Breast epithelium (tissue), 3 donors: ENCODE results near the gene SHLD1.
"Not testable (repeated sequence)": the region's sequence is repeated elsewhere in the genome, so short reads cannot be mapped to it uniquely, and the experiment has no call there.

Source experiments
- POLR2A ChIP-seq: fragments of 450-650 bp; IDR thresholded peaks from one replicate; pipeline ENCODE4 v1.6.1; 2016; ENCODE audit warnings: antibody characterized with exemption, mild to moderate bottlenecking, moderate library complexity
- POLR2AphosphoS5 ChIP-seq, 3 donors: sonication (generic); formaldehyde crosslinking; IDR thresholded peaks; one replicate each; pipeline ENCODE4 v1.6.1; 2017; ENCODE audit warnings: antibody characterized with exemption in 3 of 3
- TF ChIP-seq, protein P1 (sequence below), 3 donors: fragments of 450-650 bp; IDR thresholded peaks; one replicate each; pipeline ENCODE4 v1.5.1; 2016 to 2017; ENCODE audit warnings: antibody characterized with exemption in 3 of 3, mild to moderate bottlenecking in 3 of 3, moderate library complexity in 3 of 3

- TF ChIP-seq POLR2A; POLR2AphosphoS5 (IDR thresholded peaks at IDR 0.05): not testable (repeated sequence)
- TF ChIP-seq, protein P1, sequence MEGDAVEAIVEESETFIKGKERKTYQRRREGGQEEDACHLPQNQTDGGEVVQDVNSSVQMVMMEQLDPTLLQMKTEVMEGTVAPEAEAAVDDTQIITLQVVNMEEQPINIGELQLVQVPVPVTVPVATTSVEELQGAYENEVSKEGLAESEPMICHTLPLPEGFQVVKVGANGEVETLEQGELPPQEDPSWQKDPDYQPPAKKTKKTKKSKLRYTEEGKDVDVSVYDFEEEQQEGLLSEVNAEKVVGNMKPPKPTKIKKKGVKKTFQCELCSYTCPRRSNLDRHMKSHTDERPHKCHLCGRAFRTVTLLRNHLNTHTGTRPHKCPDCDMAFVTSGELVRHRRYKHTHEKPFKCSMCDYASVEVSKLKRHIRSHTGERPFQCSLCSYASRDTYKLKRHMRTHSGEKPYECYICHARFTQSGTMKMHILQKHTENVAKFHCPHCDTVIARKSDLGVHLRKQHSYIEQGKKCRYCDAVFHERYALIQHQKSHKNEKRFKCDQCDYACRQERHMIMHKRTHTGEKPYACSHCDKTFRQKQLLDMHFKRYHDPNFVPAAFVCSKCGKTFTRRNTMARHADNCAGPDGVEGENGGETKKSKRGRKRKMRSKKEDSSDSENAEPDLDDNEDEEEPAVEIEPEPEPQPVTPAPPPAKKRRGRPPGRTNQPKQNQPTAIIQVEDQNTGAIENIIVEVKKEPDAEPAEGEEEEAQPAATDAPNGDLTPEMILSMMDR (IDR thresholded peaks at IDR 0.05): not testable (repeated sequence)
These were observed 9.6 kb upstream of the SHLD1 start for GRCh38 chr20:5740643-5741042.
